HL-60 (cell line): ENCODE data around the gene GLIS1.
A peak's percentile ranks its signal among the peaks of the same experiment; 100 is the strongest.

ENCODE experiments used
- DNase-seq, 2 experiments: peaks; one replicate each; pipeline ENCODE4 v3.0.0-alpha.2; 2010 to 2020; ENCODE audit warnings: low read depth in 1 of 2, low spot score in 1 of 2
- H3K27ac ChIP-seq: fragments of 250-450 bp; sonication (Bioruptor Pico); replicated peaks from 2 replicates; pipeline ENCODE4 v1.5.1; 2020; ENCODE audit warnings: mild to moderate bottlenecking, moderate library complexity
- H3K27me3 ChIP-seq: fragments of 250-450 bp; sonication (Bioruptor Pico); 2 replicates; pipeline ENCODE4 v1.5.1; 2021; ENCODE audit warnings: mild to moderate bottlenecking, moderate library complexity; ENCODE audit not compliant: insufficient read depth, poor library complexity, severe bottlenecking
- H3K4me3 ChIP-seq: replicated peaks from 2 replicates; pipeline ENCODE4 v1.5.1; 2011; ENCODE audit warnings: mild to moderate bottlenecking, control low read depth, low read length; ENCODE audit not compliant: insufficient read depth
- CTCF ChIP-seq: IDR thresholded peaks from one replicate; pipeline ENCODE4 v1.5.1; 2011; ENCODE audit warnings: low read length, control low read depth, inconsistent platforms; ENCODE audit not compliant: insufficient read depth
- GABPA ChIP-seq: IDR thresholded peaks from 2 replicates; pipeline ENCODE4 v1.6.1; 2012; ENCODE audit warnings: low read depth
- POLR2AphosphoS5 ChIP-seq: IDR thresholded peaks from 2 replicates; pipeline ENCODE4 v1.6.1; 2012; ENCODE audit warnings: low read depth
- REST ChIP-seq: IDR thresholded peaks from 2 replicates; pipeline ENCODE4 v1.6.1; 2012; ENCODE audit warnings: low read depth; ENCODE audit not compliant: insufficient replicate concordance
- SPI1 ChIP-seq: IDR thresholded peaks from 2 replicates; pipeline ENCODE4 v1.6.1; 2012; ENCODE audit warnings: low read depth, mild to moderate bottlenecking, borderline replicate concordance
- long read RNA-seq: library from polyadenylated mRNA; unstranded; transcript quantifications from one replicate; pipeline ENCODE4 v2.0.0, GENCODE V29; 2020

Gene GLIS1
- long read RNA-seq, partial matches to known transcripts: 0 of 1 reads
- long read RNA-seq, other reads (novel, unspliced or antisense): 1 of 1 reads

GRCh38 chr1:53739109-53739681, at the start of gene GLIS1:
GLIS1 (minus strand) TSS chr1:53739164; CDS start chr1:53738064, 1,100 bp downstream.
- H3K27me3 ChIP-seq: peaks cover 45% of the 10 kb centered on the region
- peak within 1 kb of the TSS; percentile 51 for H3K4me3 ChIP-seq
- TF ChIP-seq CTCF: no peak
- TF ChIP-seq GABPA: no peak
- TF ChIP-seq REST: no peak
- no peak for TF ChIP-seq SPI1
- TF ChIP-seq POLR2AphosphoS5: no peak
- DNase-seq: peak; percentile 39 to 50
- no peak within 1 kb of the TSS for H3K27ac ChIP-seq

- Histone ChIP-seq H3K27me3 (no peaks in the 10 kb centered on the region), H3K4me3 (no peak overlapping the region), H3K27ac (no peak overlapping the region)
- TF ChIP-seq CTCF (no peak), GABPA (no peak), SPI1 (no peak), POLR2AphosphoS5 (no peak), REST (no peak)
- DNase-seq: no peak
These were observed 48.7 kb upstream of the GLIS1 start for GRCh38 chr1:53787655-53788054.

- no peak for TF ChIP-seq GABPA
- Histone ChIP-seq H3K27ac (no peak overlapping the region), H3K27me3 (no peaks in the 10 kb centered on the region), H3K4me3 (no peak overlapping the region)
- no peak for DNase-seq
These were observed 44.1 kb upstream of the GLIS1 start for GRCh38 chr1:53783056-53783455.

GRCh38 chr1:53781654-53782053, 42.7 kb upstream of the GLIS1 start:
- Histone ChIP-seq H3K4me3 (no peak overlapping the region), H3K27ac (no peak overlapping the region), H3K27me3 (no peaks in the 10 kb centered on the region)
- TF ChIP-seq POLR2AphosphoS5: no peak
- no peak for TF ChIP-seq GABPA
- TF ChIP-seq REST: no peak
- no peak for TF ChIP-seq CTCF
- TF ChIP-seq SPI1: no peak
- DNase-seq: no peak
